HEK293 (cell line): ENCODE results near the gene ZKSCAN4.

Experiments
- CTCF ChIA-PET: fragments of 350-600 bp; formaldehyde crosslinking; extraction: SDS; loops from one replicate; lab custom pipeline; 2021; ENCODE audit warnings: antibody characterized with exemption; lab: Yijun Ruan, JAX
- POLR2A ChIA-PET: fragments of 300-600 bp; formaldehyde crosslinking; extraction: SDS; loops from one replicate; lab custom pipeline; 2020; ENCODE audit warnings: antibody characterized with exemption, inconsistent platforms; lab: Yijun Ruan, JAX
- H3K27ac ChIP-seq: fragments of 200-500 bp; sonication (Bioruptor generic); 2 replicates; pipeline ENCODE4 v1.5.1; 2014; ENCODE audit warnings: low read depth, low read length, control low read depth, inconsistent platforms; ENCODE audit errors: extremely low read depth
- H3K36me3 ChIP-seq, 2 experiments: fragments of 200-500 bp in 1 of 2; sonication (Bioruptor generic) in 1 of 2; 1 replicate in 1 of 2; 2 replicates in 1 of 2; pipeline ENCODE4 v1.5.1; 2014 to 2017; ENCODE audit warnings: inconsistent platforms in 2 of 2, low read length in 2 of 2; ENCODE audit not compliant: control insufficient read depth in 2 of 2, insufficient read depth in 1 of 2
- H3K4me1 ChIP-seq: fragments of 200-500 bp; sonication (Bioruptor generic); 2 replicates; pipeline ENCODE4 v1.5.1; 2014; ENCODE audit warnings: mild to moderate bottlenecking, low read length, inconsistent platforms; ENCODE audit not compliant: control insufficient read depth, insufficient read depth
- H3K4me3 ChIP-seq: 2 replicates; pipeline ENCODE4 v1.5.1; 2011; ENCODE audit warnings: low read depth, mild to moderate bottlenecking, control low read depth, low read length, moderate library complexity
- H3K9me3 ChIP-seq: fragments of 200-500 bp; sonication (Bioruptor generic); 2 replicates; pipeline ENCODE4 v1.5.1; 2014; ENCODE audit warnings: low read depth, low read length, inconsistent platforms; ENCODE audit not compliant: control insufficient read depth, insufficient read depth
- KLF1 ChIP-seq: fragments of 450-650 bp; formaldehyde crosslinking; IDR thresholded peaks from 2 replicates; pipeline ENCODE4 v1.5.1; 2016; ENCODE audit warnings: missing biosample characterization, missing genetic modification characterization
- TRIM28 ChIP-seq: IDR thresholded peaks from 2 replicates; pipeline ENCODE4 v1.6.1; 2011; ENCODE audit warnings: low read length, control low read depth, borderline replicate concordance
- ZBTB17 ChIP-seq: fragments of 450-650 bp; formaldehyde crosslinking; IDR thresholded peaks from 2 replicates; pipeline ENCODE4 v1.5.1; 2016; ENCODE audit warnings: missing biosample characterization, missing genetic modification characterization
- ZIC2 ChIP-seq: fragments of 450-650 bp; formaldehyde crosslinking; IDR thresholded peaks from 2 replicates; pipeline ENCODE4 v1.5.1; 2016; ENCODE audit warnings: missing biosample characterization, missing genetic modification characterization
- ZNF140 ChIP-seq: fragments of 450-650 bp; formaldehyde crosslinking; IDR thresholded peaks from 2 replicates; pipeline ENCODE4 v1.5.1; 2016; ENCODE audit warnings: missing biosample characterization, missing genetic modification characterization
- ZNF169 ChIP-seq: fragments of 450-650 bp; formaldehyde crosslinking; IDR thresholded peaks from 2 replicates; pipeline ENCODE4 v1.5.1; 2016; ENCODE audit warnings: missing biosample characterization, missing genetic modification characterization
- ZNF514 ChIP-seq: fragments of 450-650 bp; formaldehyde crosslinking; IDR thresholded peaks from 2 replicates; pipeline ENCODE4 v1.5.1; 2016; ENCODE audit warnings: missing biosample characterization, missing genetic modification characterization
- ZNF560 ChIP-seq: fragments of 450-650 bp; formaldehyde crosslinking; IDR thresholded peaks from 2 replicates; pipeline ENCODE4 v1.5.1; 2017; ENCODE audit warnings: missing biosample characterization, missing genetic modification characterization, borderline replicate concordance
- ZNF792 ChIP-seq: fragments of 450-650 bp; formaldehyde crosslinking; IDR thresholded peaks from 2 replicates; pipeline ENCODE4 v1.5.1; 2016; ENCODE audit warnings: missing biosample characterization, missing genetic modification characterization
- TF ChIP-seq, protein P1 (sequence below): IDR thresholded peaks from 2 replicates; pipeline ENCODE4 v1.6.1; 2011; ENCODE audit warnings: mild to moderate bottlenecking, low read depth, low read length, borderline replicate concordance
- TF ChIP-seq, protein P2 (sequence below): fragments of 450-650 bp; formaldehyde crosslinking; IDR thresholded peaks from 2 replicates; pipeline ENCODE4 v1.5.1; 2016; ENCODE audit warnings: missing biosample characterization, missing genetic modification characterization
- TF ChIP-seq, protein P3 (sequence below): fragments of 450-650 bp; formaldehyde crosslinking; IDR thresholded peaks from 2 replicates; pipeline ENCODE4 v1.5.1; 2016; ENCODE audit warnings: missing biosample characterization, missing genetic modification characterization
- TF ChIP-seq, protein P4 (sequence below): fragments of 450-650 bp; formaldehyde crosslinking; IDR thresholded peaks from 2 replicates; pipeline ENCODE4 v1.5.1; 2016; ENCODE audit warnings: missing biosample characterization, missing genetic modification characterization

The ZKSCAN4 gene

DNA sequence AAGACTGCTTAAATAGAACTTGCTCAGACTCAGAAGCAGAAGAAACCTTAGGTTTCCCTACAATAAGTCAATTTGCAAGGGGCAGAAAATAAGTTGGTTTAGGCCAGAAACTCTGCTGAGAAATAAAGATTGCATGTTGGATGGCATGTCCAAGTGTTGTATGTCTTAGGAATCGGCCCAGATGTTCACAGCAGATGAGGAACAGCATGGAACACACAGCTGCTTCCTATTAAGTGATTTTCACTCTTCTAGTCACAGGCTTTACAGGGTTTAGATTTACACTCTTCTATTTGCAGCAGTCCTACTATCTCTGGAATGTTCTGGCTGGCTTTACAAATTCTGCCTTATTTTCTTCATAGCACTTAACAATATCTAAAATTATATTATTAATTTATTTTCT lies 3.2 kb downstream of the ZKSCAN4 start:
- ChIA-PET POLR2A (interaction anchor here (1.0 kb wide), 1 partner anchor 18 kb away, joined by 3 read pairs; the partner anchor contains the start of gene ZSCAN26), CTCF (no interaction called here)
- H3K27ac ChIP-seq = no peak overlapping the region

DNA sequence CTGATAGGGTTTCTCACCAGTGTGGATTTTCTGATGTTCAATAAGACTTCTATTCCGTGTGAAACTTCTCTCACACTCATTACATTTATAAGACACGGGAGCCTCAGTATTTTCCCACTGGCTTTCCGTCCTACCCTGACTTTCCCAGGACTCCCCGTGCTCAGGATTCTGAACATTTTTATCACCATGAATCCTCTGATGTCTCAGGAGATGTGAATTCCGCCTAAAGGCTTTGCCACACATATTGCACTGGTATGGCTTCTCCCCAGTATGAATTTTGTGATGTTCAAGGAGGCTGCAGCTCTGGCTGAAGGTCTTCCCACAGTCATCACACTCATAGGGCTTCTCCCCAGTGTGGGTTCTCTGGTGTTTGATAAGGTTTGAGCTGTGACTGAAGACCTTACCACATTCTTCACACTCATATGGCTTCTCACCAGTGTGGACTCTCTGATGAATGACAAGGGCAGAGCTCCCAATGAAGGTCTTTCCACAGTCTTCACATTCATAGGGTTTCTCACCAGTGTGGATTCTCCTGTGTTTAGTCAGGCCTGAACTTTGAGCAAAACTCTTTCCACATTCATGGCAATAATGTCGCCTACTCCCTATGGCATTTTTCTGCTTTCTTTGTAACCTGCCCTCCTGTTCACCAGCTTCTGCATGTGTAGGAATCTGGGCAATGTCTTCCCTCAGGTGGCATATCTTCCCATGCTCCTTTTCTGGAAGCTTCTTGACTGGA lies 6.7 kb downstream of the ZKSCAN4 start:
- TF ChIP-seq, protein P1, sequence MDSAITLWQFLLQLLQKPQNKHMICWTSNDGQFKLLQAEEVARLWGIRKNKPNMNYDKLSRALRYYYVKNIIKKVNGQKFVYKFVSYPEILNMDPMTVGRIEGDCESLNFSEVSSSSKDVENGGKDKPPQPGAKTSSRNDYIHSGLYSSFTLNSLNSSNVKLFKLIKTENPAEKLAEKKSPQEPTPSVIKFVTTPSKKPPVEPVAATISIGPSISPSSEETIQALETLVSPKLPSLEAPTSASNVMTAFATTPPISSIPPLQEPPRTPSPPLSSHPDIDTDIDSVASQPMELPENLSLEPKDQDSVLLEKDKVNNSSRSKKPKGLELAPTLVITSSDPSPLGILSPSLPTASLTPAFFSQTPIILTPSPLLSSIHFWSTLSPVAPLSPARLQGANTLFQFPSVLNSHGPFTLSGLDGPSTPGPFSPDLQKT = no peak
- no peak for TF ChIP-seq ZIC2 (tag by site-specific recombination)
- TF ChIP-seq KLF1 (tag by site-specific recombination) = no peak
- TF ChIP-seq ZNF514 (tag by site-specific recombination) = no peak
- TF ChIP-seq, protein P2, sequence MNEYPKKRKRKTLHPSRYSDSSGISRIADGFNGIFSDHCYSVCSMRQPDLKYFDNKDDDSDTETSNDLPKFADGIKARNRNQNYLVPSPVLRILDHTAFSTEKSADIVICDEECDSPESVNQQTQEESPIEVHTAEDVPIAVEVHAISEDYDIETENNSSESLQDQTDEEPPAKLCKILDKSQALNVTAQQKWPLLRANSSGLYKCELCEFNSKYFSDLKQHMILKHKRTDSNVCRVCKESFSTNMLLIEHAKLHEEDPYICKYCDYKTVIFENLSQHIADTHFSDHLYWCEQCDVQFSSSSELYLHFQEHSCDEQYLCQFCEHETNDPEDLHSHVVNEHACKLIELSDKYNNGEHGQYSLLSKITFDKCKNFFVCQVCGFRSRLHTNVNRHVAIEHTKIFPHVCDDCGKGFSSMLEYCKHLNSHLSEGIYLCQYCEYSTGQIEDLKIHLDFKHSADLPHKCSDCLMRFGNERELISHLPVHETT (tag by site-specific recombination) = no peak
- TF ChIP-seq TRIM28 = no peak
- TF ChIP-seq ZNF560 (tag by site-specific recombination) = no peak
- TF ChIP-seq, protein P3, sequence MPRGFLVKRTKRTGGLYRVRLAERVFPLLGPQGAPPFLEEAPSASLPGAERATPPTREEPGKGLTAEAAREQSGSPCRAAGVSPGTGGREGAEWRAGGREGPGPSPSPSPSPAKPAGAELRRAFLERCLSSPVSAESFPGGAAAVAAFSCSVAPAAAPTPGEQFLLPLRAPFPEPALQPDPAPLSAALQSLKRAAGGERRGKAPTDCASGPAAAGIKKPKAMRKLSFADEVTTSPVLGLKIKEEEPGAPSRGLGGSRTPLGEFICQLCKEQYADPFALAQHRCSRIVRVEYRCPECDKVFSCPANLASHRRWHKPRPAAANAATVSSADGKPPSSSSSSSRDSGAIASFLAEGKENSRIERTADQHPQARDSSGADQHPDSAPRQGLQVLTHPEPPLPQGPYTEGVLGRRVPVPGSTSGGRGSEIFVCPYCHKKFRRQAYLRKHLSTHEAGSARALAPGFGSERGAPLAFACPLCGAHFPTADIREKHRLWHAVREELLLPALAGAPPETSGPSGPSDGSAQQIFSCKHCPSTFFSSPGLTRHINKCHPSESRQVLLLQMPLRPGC (tag by site-specific recombination) = no peak
- Histone ChIP-seq H3K27ac (no peak overlapping the region), H3K36me3 (peaks cover 19 to 59% of the 10 kb centered on the region in 2 experiments), H3K4me1 (no peaks in the 10 kb centered on the region), H3K4me3 (no peak overlapping the region), H3K9me3 (no peaks in the 10 kb centered on the region)
- CTCF ChIA-PET = no interaction called here
- POLR2A ChIA-PET = interaction anchor here (0.9 kb wide), 1 partner anchor 22 kb away, joined by 3 read pairs; the partner anchor contains the start of gene ZSCAN26

More for the DNA sequence above, 3.2 kb downstream of the ZKSCAN4 start:
- Histone ChIP-seq H3K4me3 (no peak overlapping the region), H3K9me3 (no peaks in the 10 kb centered on the region), H3K4me1 (peaks cover 5% of the 10 kb centered on the region; the same call in 1 of the 2 replicates), H3K36me3 (peaks cover 13 to 55% of the 10 kb centered on the region in 2 experiments)
- no peak for TF ChIP-seq ZNF169
- no peak for TF ChIP-seq ZBTB17 (tag by site-specific recombination)
- TF ChIP-seq ZNF140 (tag by site-specific recombination) = no peak
- no peak for TF ChIP-seq ZNF792 (tag by site-specific recombination)

DNA sequence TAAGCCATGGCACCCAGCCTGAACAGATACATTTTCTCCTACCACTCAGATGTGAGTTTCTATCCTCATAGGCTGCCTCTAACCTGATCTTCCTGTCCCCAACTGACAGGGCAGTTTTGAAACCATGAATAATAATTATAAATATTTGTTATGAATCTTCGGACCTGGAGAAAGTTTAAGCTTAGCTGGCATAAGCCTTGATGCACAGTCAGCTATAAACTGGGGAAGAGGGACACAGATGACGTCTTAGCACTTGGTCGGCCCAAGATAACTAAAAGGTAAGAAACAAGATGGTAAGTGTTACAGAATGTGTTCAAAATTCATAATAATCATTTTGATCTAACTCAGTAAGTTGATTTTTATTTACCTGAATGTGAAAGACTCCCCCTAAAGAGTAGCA lies 8.1 kb downstream of the ZKSCAN4 start:
- TF ChIP-seq, protein P4, sequence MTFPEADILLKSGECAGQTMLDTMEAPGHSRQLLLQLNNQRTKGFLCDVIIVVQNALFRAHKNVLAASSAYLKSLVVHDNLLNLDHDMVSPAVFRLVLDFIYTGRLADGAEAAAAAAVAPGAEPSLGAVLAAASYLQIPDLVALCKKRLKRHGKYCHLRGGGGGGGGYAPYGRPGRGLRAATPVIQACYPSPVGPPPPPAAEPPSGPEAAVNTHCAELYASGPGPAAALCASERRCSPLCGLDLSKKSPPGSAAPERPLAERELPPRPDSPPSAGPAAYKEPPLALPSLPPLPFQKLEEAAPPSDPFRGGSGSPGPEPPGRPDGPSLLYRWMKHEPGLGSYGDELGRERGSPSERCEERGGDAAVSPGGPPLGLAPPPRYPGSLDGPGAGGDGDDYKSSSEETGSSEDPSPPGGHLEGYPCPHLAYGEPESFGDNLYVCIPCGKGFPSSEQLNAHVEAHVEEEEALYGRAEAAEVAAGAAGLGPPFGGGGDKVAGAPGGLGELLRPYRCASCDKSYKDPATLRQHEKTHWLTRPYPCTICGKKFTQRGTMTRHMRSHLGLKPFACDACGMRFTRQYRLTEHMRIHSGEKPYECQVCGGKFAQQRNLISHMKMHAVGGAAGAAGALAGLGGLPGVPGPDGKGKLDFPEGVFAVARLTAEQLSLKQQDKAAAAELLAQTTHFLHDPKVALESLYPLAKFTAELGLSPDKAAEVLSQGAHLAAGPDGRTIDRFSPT (tag by site-specific recombination) = no peak
- Histone ChIP-seq H3K36me3 (peaks cover 19 to 54% of the 10 kb centered on the region in 2 experiments), H3K4me3 (no peak overlapping the region), H3K27ac (no peak overlapping the region), H3K9me3 (no peaks in the 10 kb centered on the region), H3K4me1 (no peaks in the 10 kb centered on the region)
- ChIA-PET POLR2A (no interaction called here), CTCF (interaction anchor here (1.2 kb wide), 1 partner anchor 112 kb away, joined by 3 read pairs; no protein-coding TSS in a partner anchor)
